Neural progenitor cell (in vitro differentiated cells): Measurements from ENCODE around the gene GPR107. TPM values are rescaled to one million over a fixed set of nuclear protein-coding genes. Genes with fewer than 3 reads are reported as not detected.

Experiments used
- DNase-seq: peaks from one replicate; pipeline ENCODE4 v3.0.0-alpha.2; 2016; ENCODE audit warnings: low spot score
- H2AFZ ChIP-seq: fragments of 200-600 bp; sonication (generic); replicated peaks from 2 replicates; pipeline ENCODE4 v1.6.1; 2016; ENCODE audit warnings: antibody characterized with exemption
- H3F3A ChIP-seq: fragments of 200-600 bp; sonication (generic); 2 replicates; pipeline ENCODE4 v1.6.1; 2016; ENCODE audit warnings: antibody characterized with exemption, low read depth
- H3K27ac ChIP-seq: fragments of 200-600 bp; sonication (generic); 2 replicates; pipeline ENCODE4 v1.5.1; 2016; ENCODE audit warnings: mild to moderate bottlenecking
- H3K27me3 ChIP-seq: fragments of 200-600 bp; sonication (generic); 2 replicates; pipeline ENCODE4 v1.6.1; 2016; ENCODE audit warnings: mild to moderate bottlenecking, moderate library complexity
- H3K36me3 ChIP-seq: fragments of 200-600 bp; sonication (generic); 2 replicates; pipeline ENCODE4 v1.5.1; 2016
- H3K4me1 ChIP-seq: fragments of 200-600 bp; sonication (generic); 2 replicates; pipeline ENCODE4 v1.6.1; 2016; ENCODE audit warnings: mixed run types
- H3K4me2 ChIP-seq: fragments of 200-600 bp; sonication (generic); 2 replicates; pipeline ENCODE4 v1.6.1; 2016
- H3K4me3 ChIP-seq: fragments of 200-600 bp; sonication (generic); 2 replicates; pipeline ENCODE4 v1.5.1; 2016
- H3K79me2 ChIP-seq: fragments of 200-600 bp; sonication (generic); 2 replicates; pipeline ENCODE4 v1.6.1; 2016; ENCODE audit warnings: low read depth
- H3K9ac ChIP-seq: fragments of 200-600 bp; sonication (generic); 2 replicates; pipeline ENCODE4 v1.6.1; 2016
- H3K9me3 ChIP-seq: fragments of 200-600 bp; sonication (generic); 2 replicates; pipeline ENCODE4 v1.5.1; 2016; ENCODE audit warnings: low read depth
- H4K20me1 ChIP-seq: fragments of 200-600 bp; sonication (generic); 2 replicates; pipeline ENCODE4 v1.6.1; 2016; ENCODE audit warnings: low read depth
- H3K27ac Mint-ChIP-seq: 3 replicates; pipeline ENCODE4 v1.8.0; 2021; ENCODE audit warnings: mixed read lengths
- H3K27me3 Mint-ChIP-seq: 2 replicates; pipeline ENCODE4 v1.8.0; 2022; ENCODE audit warnings: low read depth, mild to moderate bottlenecking, inconsistent platforms, moderate library complexity, mixed read lengths; ENCODE audit not compliant: insufficient read depth
- H3K36me3 Mint-ChIP-seq: 3 replicates; pipeline ENCODE4 v1.8.0; 2021; ENCODE audit warnings: mixed read lengths
- H3K4me1 Mint-ChIP-seq: 3 replicates; pipeline ENCODE4 v1.8.0; 2021; ENCODE audit warnings: mixed read lengths
- H3K4me3 Mint-ChIP-seq: 3 replicates; pipeline ENCODE4 v1.8.0; 2021; ENCODE audit warnings: mild to moderate bottlenecking, moderate library complexity, mixed read lengths
- H3K9me3 Mint-ChIP-seq: 3 replicates; pipeline ENCODE4 v1.8.0; 2020; ENCODE audit warnings: mixed read lengths
- EZH2 ChIP-seq: fragments of 200-600 bp; sonication (generic); IDR thresholded peaks from 2 replicates; pipeline ENCODE4 v1.6.1; 2017; ENCODE audit warnings: antibody characterized with exemption, mild to moderate bottlenecking, moderate library complexity
- EZH2phosphoT487 ChIP-seq: fragments of 200-600 bp; sonication (generic); IDR thresholded peaks from 2 replicates; pipeline ENCODE4 v1.6.1; 2017; ENCODE audit warnings: antibody characterized with exemption
- total RNA-seq: library from RNA; depleted of rRNA; stranded (reverse); fragments of >200 nt; gene quantifications from 2 replicates; pipeline ENCODE4 v1.2.3, GENCODE V29; 2015; ENCODE audit warnings: low replicate concordance
- TF ChIP-seq, protein P1 (sequence below): fragments of 200-600 bp; sonication (generic); IDR thresholded peaks from 2 replicates; pipeline ENCODE4 v1.5.1; 2017; ENCODE audit warnings: antibody characterized with exemption, mild to moderate bottlenecking

GPR107 gene
- total RNA-seq, 1 donor from 2014 or later: 33.8 TPM

GRCh38 chr9:130150779-130151382 lies 97.2 kb downstream of the GPR107 start:
- H3K4me3 ChIP-seq: no peak overlapping the region

GRCh38 chr9:130154816-130155215 lies 101.1 kb downstream of the GPR107 start:
- H3K4me1 Mint-ChIP-seq: peaks cover 3% of the 10 kb centered on the region
- H3K27ac Mint-ChIP-seq: no peak overlapping the region

More at GRCh38 chr9:130150779-130151382, 97.2 kb downstream of the GPR107 start:
- Mint-ChIP-seq H3K4me1 (no peaks in the 10 kb centered on the region), H3K9me3 (no peaks in the 10 kb centered on the region), H3K36me3 (no peaks in the 10 kb centered on the region), H3K4me3 (no peak overlapping the region), H3K27me3 (peaks cover 8% of the 10 kb centered on the region), H3K27ac (peak overlapping the region; percentile 5)
- no peak for DNase-seq
- Histone ChIP-seq H3K27ac (no peak overlapping the region), H3K4me1 (no peaks in the 10 kb centered on the region), H3F3A (no peaks in the 10 kb centered on the region), H2AFZ (peak overlapping the region; percentile 87), H3K79me2 (no peaks in the 10 kb centered on the region), H3K27me3 (no peaks in the 10 kb centered on the region), H3K9ac (no peak overlapping the region), H3K9me3 (no peaks in the 10 kb centered on the region), H4K20me1 (no peaks in the 10 kb centered on the region), H3K4me2 (no peak overlapping the region), H3K36me3 (no peaks in the 10 kb centered on the region)
- TF ChIP-seq, protein P1, sequence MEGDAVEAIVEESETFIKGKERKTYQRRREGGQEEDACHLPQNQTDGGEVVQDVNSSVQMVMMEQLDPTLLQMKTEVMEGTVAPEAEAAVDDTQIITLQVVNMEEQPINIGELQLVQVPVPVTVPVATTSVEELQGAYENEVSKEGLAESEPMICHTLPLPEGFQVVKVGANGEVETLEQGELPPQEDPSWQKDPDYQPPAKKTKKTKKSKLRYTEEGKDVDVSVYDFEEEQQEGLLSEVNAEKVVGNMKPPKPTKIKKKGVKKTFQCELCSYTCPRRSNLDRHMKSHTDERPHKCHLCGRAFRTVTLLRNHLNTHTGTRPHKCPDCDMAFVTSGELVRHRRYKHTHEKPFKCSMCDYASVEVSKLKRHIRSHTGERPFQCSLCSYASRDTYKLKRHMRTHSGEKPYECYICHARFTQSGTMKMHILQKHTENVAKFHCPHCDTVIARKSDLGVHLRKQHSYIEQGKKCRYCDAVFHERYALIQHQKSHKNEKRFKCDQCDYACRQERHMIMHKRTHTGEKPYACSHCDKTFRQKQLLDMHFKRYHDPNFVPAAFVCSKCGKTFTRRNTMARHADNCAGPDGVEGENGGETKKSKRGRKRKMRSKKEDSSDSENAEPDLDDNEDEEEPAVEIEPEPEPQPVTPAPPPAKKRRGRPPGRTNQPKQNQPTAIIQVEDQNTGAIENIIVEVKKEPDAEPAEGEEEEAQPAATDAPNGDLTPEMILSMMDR: no peak
- TF ChIP-seq EZH2 (no peak), EZH2phosphoT487 (no peak)

DNA sequence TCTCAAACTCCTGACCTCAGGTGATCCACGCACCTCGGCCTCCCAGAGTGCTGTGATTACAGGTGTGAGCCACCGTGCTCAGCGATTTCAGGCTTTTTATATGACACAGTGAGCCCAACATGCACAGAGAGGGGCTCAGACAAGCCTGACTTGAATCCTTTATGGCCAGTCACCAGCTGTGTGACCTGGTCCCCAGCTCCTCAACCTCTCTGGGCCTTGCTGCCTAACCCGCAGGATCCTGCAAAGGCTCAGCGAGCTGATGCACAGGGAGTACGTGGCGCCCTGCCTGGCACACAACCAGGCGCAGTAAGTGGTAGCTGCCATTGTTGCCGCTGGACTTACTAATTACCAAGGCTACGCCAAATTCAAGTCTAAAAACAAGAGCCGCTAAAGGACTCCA lies 101.9 kb downstream of the GPR107 start:
- no peaks in the 10 kb centered on the region for H3K27me3 ChIP-seq
- H3K36me3 ChIP-seq: no peaks in the 10 kb centered on the region
- no peaks in the 10 kb centered on the region for H3F3A ChIP-seq
- H3K4me2 ChIP-seq: no peak overlapping the region
- no peaks in the 10 kb centered on the region for H3K9me3 Mint-ChIP-seq
- H3K4me1 ChIP-seq: no peaks in the 10 kb centered on the region
- no peaks in the 10 kb centered on the region for H4K20me1 ChIP-seq
- H2AFZ ChIP-seq: no peak overlapping the region
- no peaks in the 10 kb centered on the region for H3K79me2 ChIP-seq
- H3K27ac Mint-ChIP-seq: no peak overlapping the region
- no peak for DNase-seq
- H3K4me1 Mint-ChIP-seq: peaks cover 3% of the 10 kb centered on the region
- H3K4me3 ChIP-seq: no peak overlapping the region
- H3K27me3 Mint-ChIP-seq: peaks cover 2% of the 10 kb centered on the region
- H3K36me3 Mint-ChIP-seq: no peaks in the 10 kb centered on the region
- H3K9ac ChIP-seq: no peak overlapping the region
- no peak overlapping the region for H3K27ac ChIP-seq
- TF ChIP-seq EZH2phosphoT487: no peak
- TF ChIP-seq EZH2: no peak
- H3K4me3 Mint-ChIP-seq: no peak overlapping the region
- no peaks in the 10 kb centered on the region for H3K9me3 ChIP-seq

More at GRCh38 chr9:130154816-130155215, 101.1 kb downstream of the GPR107 start:
- DNase-seq: no peak
- Histone ChIP-seq H3K4me3 (no peak overlapping the region), H3K4me1 (no peaks in the 10 kb centered on the region), H3K9me3 (no peaks in the 10 kb centered on the region), H4K20me1 (no peaks in the 10 kb centered on the region), H3K79me2 (no peaks in the 10 kb centered on the region), H3K4me2 (no peak overlapping the region), H3K36me3 (no peaks in the 10 kb centered on the region), H3F3A (no peaks in the 10 kb centered on the region), H3K27ac (no peak overlapping the region), H2AFZ (no peak overlapping the region), H3K27me3 (no peaks in the 10 kb centered on the region), H3K9ac (no peak overlapping the region)
- Mint-ChIP-seq H3K27me3 (peaks cover 2% of the 10 kb centered on the region), H3K9me3 (no peaks in the 10 kb centered on the region), H3K36me3 (no peaks in the 10 kb centered on the region), H3K4me3 (no peak overlapping the region)
- TF ChIP-seq EZH2 (no peak), EZH2phosphoT487 (no peak)
- TF ChIP-seq, protein P1: no peak

DNA sequence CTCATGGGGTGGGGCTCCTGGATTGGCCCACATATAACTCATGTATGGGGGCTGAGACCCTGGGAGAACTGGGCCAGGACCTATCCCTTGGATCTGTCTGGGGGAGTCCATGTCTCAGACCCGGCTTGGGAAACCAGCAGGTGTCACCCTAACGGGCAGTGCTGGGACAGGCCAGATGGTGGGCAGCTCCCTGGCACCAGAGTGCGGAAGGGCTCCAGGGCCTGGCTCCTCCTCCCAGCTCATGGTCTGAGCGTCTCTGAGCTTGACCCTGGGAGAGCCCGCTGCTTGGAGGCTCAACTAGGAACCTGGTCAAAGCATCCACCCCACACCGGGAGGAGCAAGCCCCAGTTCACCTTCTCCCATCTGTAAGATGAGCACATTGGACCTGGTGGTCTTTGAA lies 103.0 kb downstream of the GPR107 start:
- Histone ChIP-seq H3K9ac (no peak overlapping the region), H3K9me3 (no peaks in the 10 kb centered on the region), H2AFZ (no peak overlapping the region), H3F3A (no peaks in the 10 kb centered on the region), H3K79me2 (no peaks in the 10 kb centered on the region), H3K4me1 (no peaks in the 10 kb centered on the region), H4K20me1 (no peaks in the 10 kb centered on the region), H3K36me3 (no peaks in the 10 kb centered on the region), H3K27me3 (no peaks in the 10 kb centered on the region), H3K27ac (no peak overlapping the region), H3K4me3 (no peak overlapping the region), H3K4me2 (no peak overlapping the region)
- TF ChIP-seq, protein P1: no peak
- no peak for TF ChIP-seq EZH2phosphoT487
- TF ChIP-seq EZH2: no peak
- H3K36me3 Mint-ChIP-seq: no peaks in the 10 kb centered on the region
- H3K4me1 Mint-ChIP-seq: peaks cover 3% of the 10 kb centered on the region
- H3K9me3 Mint-ChIP-seq: no peaks in the 10 kb centered on the region
- DNase-seq: no peak
- no peak overlapping the region for H3K4me3 Mint-ChIP-seq
- H3K27ac Mint-ChIP-seq: no peak overlapping the region
- peaks cover 2% of the 10 kb centered on the region for H3K27me3 Mint-ChIP-seq
